ENCODE results near the gene EXOC6.

- TF ChIP-seq CTCF (IDR thresholded peaks at IDR 0.05) (no peak), POLR2AphosphoS5 (IDR thresholded peaks at IDR 0.05; ENCODE audit: low read depth, low read length) (no peak), SIN3A (IDR thresholded peaks at IDR 0.05; ENCODE audit: borderline replicate concordance, insufficient read depth, low read depth, low read length) (no peak), TCF7L2 (IDR thresholded peaks at IDR 0.05; ENCODE audit: low read depth, low read length) (no peak)
These were observed 248.6 kb downstream of the EXOC6 start for GRCh38 chr10:93096901-93097300.
